Kidney (tissue), 14 donors: ENCODE measurements around the gene CBX2. TPM values are rescaled to one million over a fixed set of nuclear protein-coding genes. Genes with fewer than 3 reads are reported as not detected.
"Not testable (repeated sequence)": the region's sequence is repeated elsewhere in the genome, so short reads cannot be mapped to it uniquely, and the experiment has no call there.

ENCODE experiments used
- DNase-seq, 5 donors: peaks; one replicate each; pipeline ENCODE4 v3.0.0-alpha.2; 2013 to 2020
- FAIRE-seq: peaks from 2 replicates; lab custom pipeline; 2012; peaks lifted over from hg19 to GRCh38; lab: Jason Lieb, UNC
- H3K27ac ChIP-seq, 2 donors: one replicate each; pipeline ENCODE4 v1.7.0; 2013; ENCODE audit warnings: low read depth in 2 of 2, low read length in 2 of 2, inconsistent platforms in 1 of 2
- H3K27me3 ChIP-seq: one replicate; pipeline ENCODE4 v1.7.1; 2013; ENCODE audit warnings: low read length, inconsistent platforms; ENCODE audit not compliant: control insufficient read depth, insufficient read depth
- H3K36me3 ChIP-seq, 3 donors: one replicate each; pipeline versions ENCODE4 v1.7.0 to v1.7.1; 2013; ENCODE audit warnings: low read length in 3 of 3, control low read depth in 1 of 3, inconsistent platforms in 1 of 3; ENCODE audit not compliant: insufficient read depth in 3 of 3, control insufficient read depth in 2 of 3
- H3K4me1 ChIP-seq, 3 donors: one replicate each; pipeline versions ENCODE4 v1.7.0 to v1.7.1; 2013; ENCODE audit warnings: low read length in 3 of 3, inconsistent platforms in 1 of 3, low read depth in 1 of 3; ENCODE audit not compliant: control insufficient read depth in 2 of 3, insufficient read depth in 2 of 3
- H3K4me3 ChIP-seq, 3 donors: one replicate each; pipeline versions ENCODE4 v1.7.0 to v1.8.1; 2013; ENCODE audit warnings: low read length in 3 of 3, control low read depth in 1 of 3, inconsistent platforms in 1 of 3
- H3K9ac ChIP-seq, 3 donors: one replicate each; pipeline versions ENCODE4 v1.7.0 to v1.7.1; 2013; ENCODE audit warnings: low read length in 3 of 3, control low read depth in 1 of 3, inconsistent platforms in 1 of 3
- H3K9me3 ChIP-seq, 3 donors: one replicate each; pipeline versions ENCODE4 v1.7.0 to v1.7.1; 2013; ENCODE audit warnings: low read length in 3 of 3, control low read depth in 1 of 3, inconsistent platforms in 1 of 3; ENCODE audit not compliant: control insufficient read depth in 2 of 3, insufficient read depth in 1 of 3
- intact Hi-C: fragments of 100-400 bp; cut with DNase I; formaldehyde crosslinking; loops from one replicate; pipeline ENCODE4 v1.11.1; 2022
- polyA plus RNA-seq: library from polyadenylated mRNA; stranded (reverse); fragments of 350-450 nt; fragmentation: Illumina TruSeq; extraction: RNeasy Lipid Tissue Mini Kit (QIAGEN cat#74804); gene quantifications from one replicate; pipeline ENCODE4 v1.2.3, GENCODE V29; 2014; ENCODE audit warnings: low read depth, low replicate concordance; ENCODE audit not compliant: insufficient read depth
- total RNA-seq: library from RNA; stranded (reverse); fragmentation: NEBNext Ultra II Directional; extraction: Animal tissue kit (Norgen Biotek cat#: 25700); gene quantifications from one replicate; pipeline ENCODE4 v1.2.1, GENCODE V29; 2021
- TF ChIP-seq, protein P1 (sequence below): IDR thresholded peaks from 3 replicates; pipeline ENCODE4 v1.5.1; 2012; ENCODE audit warnings: mild to moderate bottlenecking, moderate library complexity, borderline replicate concordance; ENCODE audit not compliant: insufficient read depth; ENCODE audit errors: extremely low read depth
- donor health status: control.
- donor health status: control.
- donor health status: control.
- donor health status: control.
- donor health status: control.
- donor health status: DM: yes; HTN: yes; CAD: no.
- donor health status: Normal renal cell carcinoma (clear cell type).

The CBX2 gene
- total and polyA plus RNA-seq, 2 donors from 2014 or later = 2.2 to 3.5 TPM

DNA sequence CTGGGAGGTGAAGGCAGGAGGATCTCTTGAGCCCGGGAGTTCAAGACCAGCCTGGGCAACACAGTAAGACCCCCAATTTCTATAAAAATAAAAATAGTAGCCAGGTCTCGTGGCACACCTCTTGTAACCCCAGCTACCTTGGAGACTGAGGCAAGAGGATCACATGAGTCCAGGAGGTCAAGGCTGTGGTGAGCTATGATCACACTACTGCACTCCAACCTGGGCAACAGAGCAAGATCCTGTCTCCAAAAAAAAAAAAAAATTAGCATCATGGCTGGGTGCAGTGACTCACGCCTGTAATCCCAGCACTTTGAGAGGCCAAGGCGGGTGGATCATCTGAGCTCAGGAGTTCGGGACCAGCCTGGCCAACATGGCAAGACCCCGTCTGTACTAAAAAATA, 6.7 kb upstream of the CBX2 start:
- TF ChIP-seq, protein P1, sequence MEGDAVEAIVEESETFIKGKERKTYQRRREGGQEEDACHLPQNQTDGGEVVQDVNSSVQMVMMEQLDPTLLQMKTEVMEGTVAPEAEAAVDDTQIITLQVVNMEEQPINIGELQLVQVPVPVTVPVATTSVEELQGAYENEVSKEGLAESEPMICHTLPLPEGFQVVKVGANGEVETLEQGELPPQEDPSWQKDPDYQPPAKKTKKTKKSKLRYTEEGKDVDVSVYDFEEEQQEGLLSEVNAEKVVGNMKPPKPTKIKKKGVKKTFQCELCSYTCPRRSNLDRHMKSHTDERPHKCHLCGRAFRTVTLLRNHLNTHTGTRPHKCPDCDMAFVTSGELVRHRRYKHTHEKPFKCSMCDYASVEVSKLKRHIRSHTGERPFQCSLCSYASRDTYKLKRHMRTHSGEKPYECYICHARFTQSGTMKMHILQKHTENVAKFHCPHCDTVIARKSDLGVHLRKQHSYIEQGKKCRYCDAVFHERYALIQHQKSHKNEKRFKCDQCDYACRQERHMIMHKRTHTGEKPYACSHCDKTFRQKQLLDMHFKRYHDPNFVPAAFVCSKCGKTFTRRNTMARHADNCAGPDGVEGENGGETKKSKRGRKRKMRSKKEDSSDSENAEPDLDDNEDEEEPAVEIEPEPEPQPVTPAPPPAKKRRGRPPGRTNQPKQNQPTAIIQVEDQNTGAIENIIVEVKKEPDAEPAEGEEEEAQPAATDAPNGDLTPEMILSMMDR = no peak
- Histone ChIP-seq H3K9me3 (no peaks in the 10 kb centered on the region), H3K9ac (no peak overlapping the region), H3K36me3 (no peaks in the 10 kb centered on the region), H3K27me3 (no peaks in the 10 kb centered on the region), H3K4me3 (no peak overlapping the region), H3K4me1 (no peaks in the 10 kb centered on the region), H3K27ac (no peak overlapping the region)
- intact Hi-C loops = no loop called here
- FAIRE-seq = no peak
- DNase-seq = peak in 1 of 5 donors; percentile 18

DNA sequence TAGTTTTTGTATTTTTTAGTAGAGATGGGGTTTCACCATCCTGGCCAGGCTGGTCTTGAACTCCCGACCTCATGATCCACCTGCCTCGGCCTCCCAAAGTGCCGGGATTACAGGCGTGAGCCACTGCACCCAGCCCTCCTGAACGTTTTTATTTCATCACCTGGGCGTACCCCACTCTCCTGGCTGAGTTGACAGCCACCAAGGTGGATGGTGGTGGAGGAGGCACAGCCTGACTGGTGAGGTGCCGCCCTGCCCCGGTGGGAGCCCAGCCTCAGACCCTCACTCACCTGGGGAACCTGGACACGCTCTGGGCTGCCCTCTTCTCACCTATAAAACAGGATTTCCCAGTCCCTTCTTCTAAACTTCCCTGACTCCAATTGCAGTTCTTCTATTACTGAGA, 5.2 kb upstream of the CBX2 start:
- peak in 1 of 5 donors; percentile 21 for DNase-seq
- H3K27ac ChIP-seq, H3K27me3 ChIP-seq, intact Hi-C loops, FAIRE-seq, H3K4me1 ChIP-seq, H3K9ac ChIP-seq, H3K9me3 ChIP-seq, H3K4me3 ChIP-seq, H3K36me3 ChIP-seq: not testable (repeated sequence)

DNA sequence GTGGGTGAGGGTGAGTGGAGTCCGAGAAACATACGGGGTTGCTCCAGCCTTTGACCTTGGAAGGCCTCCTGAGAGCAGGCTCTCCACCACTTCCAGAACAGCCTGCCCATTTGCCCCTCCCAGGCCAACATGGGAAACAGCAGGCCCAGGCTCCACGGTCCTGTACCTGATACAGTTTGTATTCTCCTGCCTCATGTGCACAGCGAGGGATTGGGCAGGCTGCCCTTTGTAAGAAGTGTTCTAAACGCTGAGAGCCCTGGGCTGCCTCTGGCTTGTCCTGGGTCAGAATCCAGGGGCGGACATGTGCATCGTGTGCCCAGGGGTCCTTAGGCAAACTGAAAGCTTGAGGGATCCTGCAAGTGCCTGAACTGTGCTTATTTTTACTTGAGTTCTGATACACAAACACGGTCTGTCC, 3.4 kb upstream of the CBX2 start:
- H3K4me3 ChIP-seq = no peak overlapping the region
- no peaks in the 10 kb centered on the region for H3K9me3 ChIP-seq
- H3K27me3 ChIP-seq = no peaks in the 10 kb centered on the region
- DNase-seq (peak in 1 of 5 donors; percentile 34), FAIRE-seq (no peak)
- no peaks in the 10 kb centered on the region for H3K36me3 ChIP-seq
- intact Hi-C loops = no loop called here
- TF ChIP-seq, protein P1 = no peak
- peaks cover 0 to 6% (median 2%) of the 10 kb centered on the region in 3 donors for H3K4me1 ChIP-seq
- H3K9ac ChIP-seq = no peak overlapping the region
- no peak overlapping the region for H3K27ac ChIP-seq

DNA sequence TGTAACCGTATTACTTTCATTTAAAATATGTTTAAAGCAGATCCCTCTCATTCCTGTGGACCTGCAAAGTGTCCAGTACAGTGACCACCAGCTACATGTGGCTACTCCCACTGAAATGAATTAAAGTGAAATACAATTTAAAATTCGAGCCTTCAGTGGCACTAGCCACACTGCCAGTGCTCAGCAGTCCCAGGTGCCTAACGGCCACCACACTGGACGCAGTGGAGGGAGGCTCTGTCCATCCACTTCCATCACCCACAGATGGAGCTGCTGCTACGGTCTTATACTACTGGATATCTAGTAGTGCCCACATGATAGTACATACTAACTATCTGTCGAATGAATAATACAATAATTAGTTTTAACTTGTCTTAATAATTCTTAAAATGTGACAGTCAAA, 2.3 kb upstream of the CBX2 start:
- FAIRE-seq (no peak), DNase-seq (peak in 3 of 5 donors; percentile 20 to 50 (median 30))
- intact Hi-C loops = no loop called here
- H3K36me3 ChIP-seq = no peaks in the 10 kb centered on the region
- no peak overlapping the region for H3K27ac ChIP-seq
- H3K4me1 ChIP-seq = peaks cover 0 to 6% (median 2%) of the 10 kb centered on the region in 3 donors
- H3K4me3 ChIP-seq = no peak overlapping the region
- no peaks in the 10 kb centered on the region for H3K27me3 ChIP-seq
- H3K9me3 ChIP-seq = no peaks in the 10 kb centered on the region
- TF ChIP-seq, protein P1 = no peak
- H3K9ac ChIP-seq = no peak overlapping the region
